SIG-M5 treated with dmso at 0.1 percent for 504 hours (cell line): ENCODE measurements around the gene YWHAH.

Source experiments
- DNase-seq: peaks from one replicate; lab custom pipeline; 2025; ENCODE audit not compliant: unreplicated experiment; lab: John Stamatoyannopoulos, UW

The YWHAH gene

GRCh38 chr22:31947296-31947695 is 3.0 kb downstream of the YWHAH start:
- DNase-seq: peak; percentile 67

- no peak for DNase-seq
These were observed 3.7 kb downstream of the YWHAH start for GRCh38 chr22:31948002-31948401.

GRCh38 chr22:31950226-31950625 is 5.9 kb downstream of the YWHAH start:
- no peak for DNase-seq

- DNase-seq: peak; percentile 19
These were observed 7.1 kb downstream of the YWHAH start for GRCh38 chr22:31951194-31952093.

GRCh38 chr22:31952094-31952401 is 7.7 kb downstream of the YWHAH start:
- no peak for DNase-seq

- DNase-seq: no peak
These were observed 8.1 kb downstream of the YWHAH start for GRCh38 chr22:31952472-31952871.

- no peak for DNase-seq
These were observed 8.9 kb downstream of the YWHAH start for GRCh38 chr22:31953261-31953660.

GRCh38 chr22:31954535-31955523 is 10.5 kb downstream of the YWHAH start:
- no peak for DNase-seq

- DNase-seq: no peak
These were observed 12.0 kb downstream of the YWHAH start for GRCh38 chr22:31956360-31956759.

- DNase-seq: no peak
These were observed 13.7 kb downstream of the YWHAH start for GRCh38 chr22:31957970-31958594.

GRCh38 chr22:31958625-31959239 is 14.4 kb downstream of the YWHAH start:
- no peak for DNase-seq

GRCh38 chr22:31960767-31961166 is 16.4 kb downstream of the YWHAH start:
- DNase-seq: no peak

GRCh38 chr22:31962387-31963125 is 18.2 kb downstream of the YWHAH start:
- DNase-seq: no peak

- DNase-seq: no peak
These were observed 23.7 kb downstream of the YWHAH start for GRCh38 chr22:31968022-31968421.

- DNase-seq: peak; percentile 35
These were observed 25.6 kb downstream of the YWHAH start for GRCh38 chr22:31969789-31970489.

- DNase-seq: peak; percentile 47
These were observed 26.4 kb downstream of the YWHAH start for GRCh38 chr22:31970490-31971444.

- no peak for DNase-seq
These were observed 27.8 kb downstream of the YWHAH start for GRCh38 chr22:31972180-31972579.

- DNase-seq: no peak
These were observed 29.4 kb downstream of the YWHAH start for GRCh38 chr22:31973739-31974138.
